Activated naive CD8-positive, alpha-beta T cell (primary cell): Measurements from ENCODE around the gene BANP.
"Not testable (repeated sequence)": the region's sequence is repeated elsewhere in the genome, so short reads cannot be mapped to it uniquely, and the experiment has no call there.

Source experiments
- H3K27ac Mint-ChIP-seq: one replicate; pipeline ENCODE4 v1.8.0; 2021; ENCODE audit warnings: mixed read lengths
- H3K27me3 Mint-ChIP-seq: one replicate; pipeline ENCODE4 v1.8.0; 2021; ENCODE audit warnings: mixed read lengths
- H3K36me3 Mint-ChIP-seq: one replicate; pipeline ENCODE4 v1.8.0; 2021; ENCODE audit warnings: mixed read lengths
- H3K4me1 Mint-ChIP-seq: one replicate; pipeline ENCODE4 v1.8.0; 2021; ENCODE audit warnings: low read depth, mixed read lengths
- H3K4me3 Mint-ChIP-seq: one replicate; pipeline ENCODE4 v1.8.0; 2021; ENCODE audit warnings: mild to moderate bottlenecking, mixed read lengths
- H3K9me3 Mint-ChIP-seq: one replicate; pipeline ENCODE4 v1.8.0; 2021; ENCODE audit warnings: low read depth, mixed read lengths

BANP gene

DNA sequence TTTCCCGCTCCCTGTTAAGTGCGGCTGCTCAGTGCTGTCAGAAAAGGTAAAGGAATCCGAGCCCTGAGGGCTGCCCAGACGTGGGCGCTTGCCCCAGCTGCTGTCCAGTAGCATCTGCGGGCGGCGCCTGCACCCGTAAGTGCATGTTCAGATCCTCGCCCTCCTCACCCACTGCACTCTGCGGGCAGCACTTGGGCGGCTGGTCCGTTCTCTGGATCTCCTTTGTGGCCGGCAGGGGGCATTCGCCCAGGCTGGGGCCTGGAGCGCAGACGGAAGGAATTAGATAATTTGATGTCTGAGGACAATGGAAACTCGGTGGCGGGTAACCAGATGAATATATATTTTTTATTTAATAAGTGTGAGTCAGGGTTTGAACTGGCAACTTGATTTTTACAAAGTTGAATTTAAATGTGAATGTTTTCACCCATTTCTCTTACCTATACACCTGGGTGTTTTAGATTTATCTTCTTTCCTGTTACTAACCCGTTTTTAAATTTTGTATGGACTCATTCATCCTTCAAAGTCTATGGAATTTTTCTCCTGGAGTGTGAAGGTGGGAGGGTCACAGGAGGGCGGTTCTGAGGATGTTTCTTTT lies 73.4 kb downstream of the BANP start:
- H3K9me3 Mint-ChIP-seq, H3K4me1 Mint-ChIP-seq, H3K27me3 Mint-ChIP-seq, H3K27ac Mint-ChIP-seq, H3K4me3 Mint-ChIP-seq, H3K36me3 Mint-ChIP-seq: not testable (repeated sequence)

GRCh38 chr16:88025086-88025492 lies 73.9 kb downstream of the BANP start:
- H3K9me3 Mint-ChIP-seq, H3K27me3 Mint-ChIP-seq, H3K4me1 Mint-ChIP-seq, H3K27ac Mint-ChIP-seq, H3K36me3 Mint-ChIP-seq, H3K4me3 Mint-ChIP-seq: not testable (repeated sequence)

GRCh38 chr16:88025828-88026555 lies 74.8 kb downstream of the BANP start:
- not testable (repeated sequence) for H3K4me3 Mint-ChIP-seq, H3K36me3 Mint-ChIP-seq, H3K27me3 Mint-ChIP-seq, H3K4me1 Mint-ChIP-seq, H3K9me3 Mint-ChIP-seq
- H3K27ac Mint-ChIP-seq, result peak overlapping the region; percentile 66

GRCh38 chr16:88026964-88027938 lies 76.0 kb downstream of the BANP start:
- no peaks in the 10 kb centered on the region for H3K27me3 Mint-ChIP-seq
- peaks cover 5% of the 10 kb centered on the region for H3K4me1 Mint-ChIP-seq
- H3K4me3 Mint-ChIP-seq, result no peak overlapping the region
- no peaks in the 10 kb centered on the region for H3K9me3 Mint-ChIP-seq
- H3K27ac Mint-ChIP-seq, result peak overlapping the region; percentile 66
- H3K36me3 Mint-ChIP-seq, result peaks cover 5% of the 10 kb centered on the region

- H3K4me1 Mint-ChIP-seq, H3K4me3 Mint-ChIP-seq, H3K36me3 Mint-ChIP-seq, H3K27me3 Mint-ChIP-seq, H3K9me3 Mint-ChIP-seq, H3K27ac Mint-ChIP-seq: not testable (repeated sequence)
Measured at GRCh38 chr16:88028177-88028930, 77.1 kb downstream of the BANP start.

- Mint-ChIP-seq H3K36me3 (peaks cover 7% of the 10 kb centered on the region), H3K27me3 (no peaks in the 10 kb centered on the region), H3K9me3 (no peaks in the 10 kb centered on the region), H3K4me3 (no peak overlapping the region), H3K27ac (no peak overlapping the region), H3K4me1 (peaks cover 2% of the 10 kb centered on the region)
Measured at GRCh38 chr16:88030498-88030897, 79.3 kb downstream of the BANP start.

- H3K4me1 Mint-ChIP-seq, H3K9me3 Mint-ChIP-seq, H3K4me3 Mint-ChIP-seq, H3K27me3 Mint-ChIP-seq, H3K36me3 Mint-ChIP-seq, H3K27ac Mint-ChIP-seq: not testable (repeated sequence)
Measured at GRCh38 chr16:88030961-88031360, 79.7 kb downstream of the BANP start.

DNA sequence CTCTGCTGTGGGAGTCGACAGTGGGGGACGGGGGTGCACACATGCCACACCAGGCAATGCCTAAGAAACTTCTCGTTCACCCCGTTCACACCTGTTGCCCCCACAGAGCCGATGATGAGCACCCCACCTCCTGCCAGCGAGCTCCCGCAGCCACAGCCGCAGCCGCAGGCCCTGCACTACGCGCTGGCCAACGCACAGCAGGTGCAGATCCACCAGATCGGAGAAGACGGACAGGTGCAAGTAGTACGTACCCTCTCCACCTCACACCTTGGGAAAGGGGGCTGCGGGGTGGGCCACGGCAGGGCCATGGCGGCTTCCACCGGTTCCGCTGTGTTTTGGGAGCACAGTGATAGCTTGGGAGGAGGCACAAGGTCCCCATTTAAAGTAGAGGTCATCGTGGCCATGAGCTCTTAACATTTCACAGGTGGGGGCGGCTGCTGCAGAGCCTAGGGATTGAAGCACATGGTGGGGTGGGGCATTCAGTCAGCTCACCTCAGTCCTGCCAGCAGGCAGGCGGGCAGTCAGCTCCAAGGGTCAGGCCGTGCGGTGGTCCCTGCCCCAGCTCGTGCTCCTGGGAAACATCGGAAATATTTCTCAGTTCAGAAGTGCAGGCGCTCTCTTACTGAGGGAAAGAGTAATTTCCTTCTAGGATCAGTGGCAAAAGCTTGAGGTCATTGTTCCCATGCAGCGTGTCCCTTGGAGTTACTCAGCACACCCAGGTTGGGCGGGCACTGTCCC lies 81.9 kb downstream of the BANP start:
- not testable (repeated sequence) for H3K36me3 Mint-ChIP-seq, H3K27me3 Mint-ChIP-seq, H3K4me1 Mint-ChIP-seq, H3K4me3 Mint-ChIP-seq, H3K27ac Mint-ChIP-seq, H3K9me3 Mint-ChIP-seq

DNA sequence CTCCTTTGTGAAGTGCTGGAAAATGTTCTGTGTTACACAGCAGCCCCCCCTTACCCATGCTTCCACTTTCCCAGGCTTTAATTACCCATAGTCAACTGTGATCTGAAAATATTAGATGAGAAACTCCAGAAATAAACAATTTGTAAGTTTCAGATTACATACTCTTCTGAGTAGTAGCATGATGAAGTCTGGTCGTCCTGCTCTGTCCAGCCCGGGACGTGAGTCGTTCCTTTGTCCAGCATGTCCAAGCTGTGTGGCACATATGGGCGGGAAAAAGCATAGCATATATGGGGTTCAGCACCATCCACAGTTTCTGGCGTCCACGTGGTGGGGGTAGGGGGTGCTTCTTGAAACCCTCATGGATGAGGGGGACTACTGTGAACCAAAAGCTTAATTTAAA lies 83.5 kb downstream of the BANP start:
- no peaks in the 10 kb centered on the region for H3K4me1 Mint-ChIP-seq
- no peaks in the 10 kb centered on the region for H3K9me3 Mint-ChIP-seq
- H3K27ac Mint-ChIP-seq, result no peak overlapping the region
- H3K27me3 Mint-ChIP-seq, result no peaks in the 10 kb centered on the region
- peaks cover 7% of the 10 kb centered on the region for H3K36me3 Mint-ChIP-seq
- H3K4me3 Mint-ChIP-seq, result no peak overlapping the region

GRCh38 chr16:88035292-88035691 lies 84.1 kb downstream of the BANP start:
- no peak overlapping the region for H3K4me3 Mint-ChIP-seq
- H3K36me3 Mint-ChIP-seq, result peaks cover 7% of the 10 kb centered on the region
- no peak overlapping the region for H3K27ac Mint-ChIP-seq
- H3K4me1 Mint-ChIP-seq, result no peaks in the 10 kb centered on the region
- H3K27me3 Mint-ChIP-seq, result no peaks in the 10 kb centered on the region
- no peaks in the 10 kb centered on the region for H3K9me3 Mint-ChIP-seq

GRCh38 chr16:88035884-88036639 lies 84.8 kb downstream of the BANP start:
- H3K36me3 Mint-ChIP-seq, H3K27me3 Mint-ChIP-seq, H3K4me3 Mint-ChIP-seq, H3K9me3 Mint-ChIP-seq, H3K4me1 Mint-ChIP-seq: not testable (repeated sequence)
- H3K27ac Mint-ChIP-seq, result peak overlapping the region; percentile 8

- H3K4me3 Mint-ChIP-seq, H3K9me3 Mint-ChIP-seq, H3K4me1 Mint-ChIP-seq, H3K36me3 Mint-ChIP-seq, H3K27me3 Mint-ChIP-seq: not testable (repeated sequence)
- H3K27ac Mint-ChIP-seq, result peak overlapping the region; percentile 8
Measured at GRCh38 chr16:88036640-88036996, 85.4 kb downstream of the BANP start.

DNA sequence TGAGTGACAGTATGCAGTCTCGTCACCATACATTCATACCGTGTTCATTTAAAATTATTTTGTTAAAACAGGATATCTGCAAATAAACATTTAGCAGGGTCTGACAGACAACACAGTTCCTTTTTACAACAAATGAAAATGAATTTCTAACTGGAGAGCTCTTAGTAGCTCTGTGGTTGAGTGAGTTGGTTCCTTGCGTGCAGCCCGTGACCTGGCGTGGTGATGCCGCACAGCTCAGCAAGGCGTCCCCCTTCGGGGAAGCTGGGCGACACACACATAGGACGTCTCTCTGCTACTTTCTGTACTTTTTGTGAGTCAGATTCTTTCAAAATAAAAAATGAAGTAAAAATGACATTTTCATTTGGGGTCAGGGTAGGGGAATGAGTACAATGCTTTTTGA lies 86.1 kb downstream of the BANP start:
- not testable (repeated sequence) for H3K27me3 Mint-ChIP-seq, H3K9me3 Mint-ChIP-seq, H3K36me3 Mint-ChIP-seq, H3K4me1 Mint-ChIP-seq, H3K4me3 Mint-ChIP-seq, H3K27ac Mint-ChIP-seq
